HG02943 (cell line): ENCODE results near the gene AFAP1.

Experiments used
- ATAC-seq: cut with Tn5 transposase; IDR thresholded peaks from one replicate; pipeline ENCODE4 v1.9.1; 2021; ENCODE audit warnings: mild to moderate bottlenecking, low read depth, moderate library complexity; ENCODE audit not compliant: unreplicated experiment

Gene AFAP1

DNA sequence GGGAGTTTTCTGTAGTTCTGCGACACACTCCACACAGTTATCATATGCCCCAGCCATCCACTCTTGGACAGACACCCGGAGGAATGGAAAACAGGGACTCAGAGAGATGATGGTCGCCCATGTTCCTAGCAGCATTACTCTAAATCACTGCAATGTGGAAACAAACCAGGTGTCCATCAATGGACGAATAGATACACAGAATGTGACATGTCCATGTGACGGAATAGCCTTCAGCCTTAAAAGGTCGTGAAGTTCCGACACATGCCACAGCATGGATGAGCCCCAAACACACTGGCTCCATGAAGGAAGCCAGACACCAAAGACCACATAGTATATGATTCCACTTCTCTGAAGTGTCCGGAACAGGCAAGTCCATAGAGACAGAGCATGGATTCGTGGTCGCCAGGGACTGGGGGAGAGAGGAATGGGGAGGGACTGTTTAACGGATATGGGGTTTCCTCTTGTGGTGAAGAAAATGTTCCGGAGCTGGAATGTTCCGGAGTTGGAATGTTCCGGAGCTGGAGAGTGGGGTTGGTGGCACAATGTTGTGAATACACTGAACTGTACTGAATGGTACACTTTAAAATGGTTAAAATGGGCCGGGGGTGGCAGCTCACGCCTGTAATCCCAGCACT is 28.7 kb upstream of the AFAP1 start:
- ATAC-seq = no peak

- ATAC-seq = no peak
Measured at GRCh38 chr4:7967501-7968261, 28.0 kb upstream of the AFAP1 start.

DNA sequence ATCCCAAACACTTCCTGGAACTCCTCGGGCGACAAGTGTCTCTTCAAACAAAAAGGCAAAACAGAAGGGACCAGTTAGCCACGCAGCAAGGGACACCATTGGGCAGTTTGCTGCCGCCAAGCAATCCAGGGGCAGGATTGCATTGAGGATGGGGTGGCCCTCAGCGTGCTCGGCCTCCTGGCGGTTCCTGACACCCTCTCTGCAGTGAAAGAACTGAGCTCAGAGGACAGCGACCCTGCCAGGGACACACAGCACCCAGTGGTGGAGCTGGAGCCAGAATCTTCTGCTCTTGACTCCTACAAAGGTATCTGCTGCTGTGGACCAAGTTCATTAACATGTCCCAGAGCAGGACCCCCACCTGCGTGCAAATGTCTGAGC is 27.4 kb upstream of the AFAP1 start:
- no peak for ATAC-seq

DNA sequence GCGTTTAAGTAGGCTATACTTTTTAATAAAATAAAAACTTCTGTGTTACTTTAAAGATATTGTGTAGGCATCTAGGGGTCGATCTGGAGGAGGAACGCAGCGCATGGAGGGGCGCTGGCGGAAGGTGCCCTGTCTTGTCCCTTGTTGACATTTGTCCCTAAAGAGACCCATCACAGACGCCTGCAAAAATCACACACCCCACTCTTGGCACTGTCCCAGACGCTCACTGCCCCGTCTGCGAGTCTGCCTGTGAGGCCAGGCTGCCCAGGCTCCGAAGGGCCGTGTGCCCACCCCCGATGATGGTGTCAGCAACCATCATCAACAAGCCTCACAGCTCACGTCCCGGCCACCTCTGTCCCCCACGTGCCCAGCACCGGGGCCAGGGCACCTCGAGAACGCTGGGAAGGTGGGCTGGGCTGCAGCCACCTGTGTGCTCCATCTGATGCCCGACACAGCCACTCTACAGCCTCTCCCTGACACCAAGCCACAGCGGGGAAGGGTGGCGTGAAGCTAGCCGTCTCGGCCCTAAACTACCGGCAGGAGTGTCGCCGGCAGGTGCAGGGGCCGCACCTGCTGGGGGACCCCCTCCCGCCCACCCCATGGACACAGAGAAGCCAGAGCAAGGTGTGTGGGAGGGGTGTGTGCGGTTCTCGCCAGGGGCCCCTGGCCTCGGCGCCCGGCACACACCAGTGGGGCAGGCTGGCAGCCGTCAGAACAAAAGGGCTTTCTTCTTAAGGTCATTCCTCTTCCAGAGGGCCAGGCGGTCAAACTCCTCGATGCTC is 26.8 kb upstream of the AFAP1 start:
- ATAC-seq = no peak

- no peak for ATAC-seq
Measured at GRCh38 chr4:7964890-7965662, 25.4 kb upstream of the AFAP1 start.

DNA sequence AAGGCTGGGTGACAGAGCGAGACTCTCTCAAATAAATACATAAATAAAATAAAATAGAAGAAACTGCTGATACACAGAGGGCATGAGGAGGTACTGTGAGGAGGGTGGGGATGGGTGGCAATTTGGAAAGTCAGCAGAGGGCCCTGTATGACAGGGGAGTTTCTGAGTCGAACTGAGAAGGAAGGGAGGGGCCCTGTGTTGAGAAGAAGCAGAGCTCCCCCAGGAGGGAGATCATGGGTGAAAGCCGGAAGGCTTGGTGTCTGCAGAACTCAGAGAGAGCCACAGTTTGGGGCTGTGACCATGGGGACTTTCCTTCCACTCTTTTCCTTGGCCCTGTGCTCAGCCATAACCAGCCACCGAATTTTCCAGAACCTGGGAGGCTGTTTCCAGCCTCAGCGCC is 24.8 kb upstream of the AFAP1 start:
- ATAC-seq = no peak

DNA sequence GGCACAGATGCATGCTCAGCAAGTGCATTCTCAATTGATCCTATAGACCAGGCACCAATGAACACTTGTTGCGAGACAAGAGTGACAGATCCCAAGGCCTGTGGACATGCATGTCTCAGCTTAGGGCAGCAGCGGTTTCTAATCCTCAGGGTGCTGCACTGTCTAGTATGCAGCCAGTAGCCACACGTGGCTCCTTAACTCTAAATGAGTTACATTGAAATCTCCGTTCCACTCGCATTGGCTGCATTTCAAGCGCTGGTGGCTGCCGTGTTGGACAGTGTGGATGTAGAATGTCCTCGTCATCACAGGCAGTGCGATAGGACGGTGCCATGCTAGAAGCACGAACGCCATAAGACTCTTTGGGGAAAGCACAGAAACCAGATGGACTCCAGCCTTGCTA is 24.0 kb upstream of the AFAP1 start:
- no peak for ATAC-seq

GRCh38 chr4:7962609-7963508 is 23.2 kb upstream of the AFAP1 start:
- ATAC-seq = no peak

DNA sequence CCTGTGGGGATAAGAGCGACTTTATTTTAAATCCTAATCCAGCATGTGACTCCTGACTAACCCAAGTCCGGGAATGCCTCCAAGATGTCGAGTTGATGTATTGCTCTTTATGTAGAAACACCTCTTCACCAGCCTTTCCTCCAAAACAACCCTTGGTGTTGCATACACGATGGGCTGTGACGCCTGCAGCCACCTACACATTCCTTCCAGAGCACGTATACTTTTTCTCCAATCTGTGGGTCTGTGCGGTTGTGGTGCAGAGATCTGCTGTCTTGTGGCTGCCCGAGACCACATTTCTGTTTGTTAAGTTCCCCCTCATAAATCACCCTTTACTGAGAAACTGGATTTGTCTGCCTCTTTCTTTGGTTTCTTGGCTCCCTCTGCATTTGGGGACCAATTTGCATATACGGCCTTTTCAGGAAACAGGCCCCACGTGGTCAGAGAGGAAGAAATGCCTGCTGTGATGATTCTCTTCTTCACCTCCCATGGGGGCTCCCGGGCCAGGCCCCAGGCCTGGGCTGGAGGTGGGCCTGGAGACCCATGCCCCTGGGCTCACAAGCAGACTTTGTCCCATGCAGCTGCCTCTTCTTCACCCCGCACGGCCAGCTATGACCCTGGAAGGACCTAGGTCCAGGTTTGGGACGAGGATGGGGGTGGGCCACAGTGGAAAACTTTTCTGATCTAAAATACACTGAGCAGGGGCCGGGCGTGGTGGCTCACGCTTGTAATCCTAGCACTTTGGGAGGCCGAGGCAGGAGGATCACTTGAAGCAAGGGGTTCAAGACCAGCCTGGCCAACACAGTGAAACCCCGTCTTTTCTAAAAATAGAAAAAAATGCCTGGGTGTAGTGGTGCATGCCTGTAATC is 21.4 kb upstream of the AFAP1 start:
- ATAC-seq = peak; percentile 60

GRCh38 chr4:7960017-7960789 is 20.5 kb upstream of the AFAP1 start:
- no peak for ATAC-seq

DNA sequence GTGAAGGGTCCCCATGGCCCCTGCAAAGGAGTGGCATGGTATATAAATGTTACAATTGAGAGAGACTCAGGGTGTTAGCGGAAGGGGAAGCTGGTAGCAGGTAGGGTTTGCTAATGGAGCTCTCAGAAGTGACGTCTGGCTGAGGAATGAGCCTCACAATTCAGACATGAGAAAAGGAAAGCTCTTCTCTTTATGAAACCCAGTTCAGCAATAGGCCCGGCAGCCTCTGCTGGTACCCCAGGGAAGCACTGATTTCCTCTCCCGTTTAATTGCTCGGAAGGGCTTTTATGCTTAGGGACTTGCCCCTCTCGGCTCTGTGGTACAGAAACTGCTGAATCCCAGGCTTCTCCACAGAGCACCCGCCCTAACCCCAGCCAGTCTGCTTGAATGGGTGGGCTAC is 19.4 kb upstream of the AFAP1 start:
- no peak for ATAC-seq

DNA sequence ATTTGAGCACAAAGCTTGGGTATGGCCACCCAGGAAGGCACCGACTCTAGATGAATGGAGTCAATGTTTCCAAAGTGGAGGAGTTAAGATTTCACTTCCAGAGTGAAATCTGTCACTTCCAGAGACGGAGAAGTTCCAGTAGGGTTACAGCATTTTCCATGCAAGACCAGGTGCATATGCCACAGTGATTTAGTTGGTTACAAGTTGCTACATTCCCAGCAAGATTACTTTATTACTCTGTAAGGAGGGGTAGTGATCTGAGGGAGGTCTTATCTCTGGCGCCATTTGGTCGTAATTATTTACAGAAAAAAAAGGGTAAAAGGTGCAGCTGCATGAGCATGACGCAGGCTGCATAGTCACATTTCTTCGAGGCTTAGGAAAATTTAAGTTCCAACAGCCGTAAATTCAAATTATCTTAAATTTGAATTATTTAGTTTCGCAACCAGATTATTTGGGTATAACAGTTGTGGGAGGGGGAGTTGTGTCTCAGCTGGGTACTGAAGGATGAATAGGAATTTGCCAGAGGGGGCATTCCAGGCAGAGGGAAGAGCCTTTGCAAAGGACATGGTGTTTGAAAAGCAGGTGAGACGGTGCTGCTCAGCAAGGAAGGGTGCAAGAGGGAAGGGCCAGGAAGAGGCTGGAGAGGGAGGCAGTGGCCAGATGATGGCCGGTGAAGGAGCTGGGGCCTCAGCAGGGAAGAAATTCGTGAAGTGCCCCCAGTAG is 17.4 kb upstream of the AFAP1 start:
- ATAC-seq = no peak

DNA sequence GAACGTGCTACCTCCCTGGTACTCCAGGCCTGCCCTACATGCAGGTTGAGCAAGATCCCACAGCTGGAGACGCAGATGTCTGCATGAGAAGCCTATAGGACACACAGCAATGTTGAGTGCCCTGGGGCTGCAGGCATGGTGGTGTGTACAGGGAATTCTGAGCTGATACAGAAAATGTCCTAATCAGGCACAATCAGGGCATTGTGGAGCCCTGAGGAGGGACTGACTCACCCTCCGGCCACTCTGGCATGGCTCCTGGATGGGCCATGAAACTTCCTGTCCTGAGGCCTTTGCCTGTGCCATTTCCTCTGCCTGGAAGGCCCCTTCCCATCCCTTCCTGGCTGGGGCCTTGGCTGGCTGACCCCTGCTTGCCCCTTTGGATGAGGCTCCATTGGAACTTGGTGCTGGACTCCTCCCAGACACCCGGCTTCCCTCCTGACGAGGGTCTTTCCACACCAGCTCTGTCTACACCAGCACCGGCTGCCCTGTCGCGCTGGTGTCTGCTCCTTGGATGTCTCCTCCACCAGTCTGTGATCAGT is 16.7 kb upstream of the AFAP1 start:
- no peak for ATAC-seq

- ATAC-seq = no peak
Measured at GRCh38 chr4:7955393-7955792, 15.7 kb upstream of the AFAP1 start.

- ATAC-seq = no peak
Measured at GRCh38 chr4:7952615-7953014, 13.0 kb upstream of the AFAP1 start.

DNA sequence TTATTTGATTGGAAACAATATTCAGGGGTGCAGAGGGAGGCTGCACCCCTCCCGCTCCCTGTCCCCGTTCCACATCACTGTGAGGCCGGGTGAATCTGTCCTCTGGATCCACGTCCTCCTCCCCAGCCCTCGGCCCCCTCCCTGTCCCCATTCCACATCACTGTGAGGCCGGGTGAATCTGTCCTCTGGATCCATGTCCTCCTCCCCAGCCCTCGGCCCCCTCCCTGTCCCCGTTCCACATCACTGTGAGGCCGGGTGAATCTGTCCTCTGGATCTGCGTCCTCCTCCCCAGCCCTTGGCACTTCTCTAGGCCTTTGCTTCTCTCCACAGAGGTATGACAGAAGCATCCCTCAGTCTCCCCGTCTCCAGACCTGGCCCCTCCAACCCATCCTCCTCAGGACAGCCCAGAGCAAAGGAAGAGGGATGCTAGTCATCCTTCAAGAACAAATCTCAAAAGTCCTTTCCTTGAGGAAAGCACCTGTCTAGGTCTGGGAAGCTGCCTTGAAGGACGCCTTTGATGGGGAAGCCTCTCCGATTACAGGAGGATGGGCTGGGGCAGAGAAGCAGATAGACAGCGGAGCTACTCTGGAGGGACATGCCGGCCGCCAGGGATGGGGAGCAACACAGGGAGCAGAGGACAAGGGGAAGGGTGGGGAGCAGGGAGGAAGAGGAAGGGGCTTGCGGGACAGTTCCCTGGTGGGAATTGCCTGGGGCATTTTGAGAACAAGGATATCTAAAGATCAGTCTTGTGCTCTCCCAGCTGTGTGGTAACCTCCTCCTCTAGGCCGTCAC is 10.8 kb upstream of the AFAP1 start:
- ATAC-seq = no peak

- ATAC-seq = no peak
Measured at GRCh38 chr4:7949759-7950158, 10.1 kb upstream of the AFAP1 start.
